A204.1 (cell line): ENCODE data around the gene SLC25A44.

Source experiments
- FAIRE-seq: peaks from 2 replicates; lab custom pipeline; 2012; peaks lifted over from hg19 to GRCh38; lab: Jason Lieb, UNC

SLC25A44 gene

DNA sequence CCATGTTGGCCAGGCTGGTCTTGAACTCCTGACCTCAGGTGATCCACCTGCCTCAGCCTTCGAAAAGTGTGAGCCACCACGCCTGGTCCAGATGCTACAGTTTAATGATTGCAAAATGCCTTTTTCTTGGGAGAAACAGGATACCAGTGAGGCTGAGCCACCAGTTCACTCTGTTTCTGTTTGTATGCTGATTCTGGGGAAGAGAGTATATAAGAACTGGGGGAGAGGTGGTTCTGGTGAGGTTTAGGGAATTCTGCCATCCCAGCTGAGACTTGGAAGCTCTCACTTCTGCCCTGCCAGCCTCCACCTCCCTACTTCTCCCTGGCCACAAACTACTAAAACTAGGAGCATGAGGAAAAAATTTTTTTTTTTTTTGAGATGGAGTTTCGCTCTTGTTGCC is 10.8 kb downstream of the SLC25A44 start:
- FAIRE-seq = no peak

DNA sequence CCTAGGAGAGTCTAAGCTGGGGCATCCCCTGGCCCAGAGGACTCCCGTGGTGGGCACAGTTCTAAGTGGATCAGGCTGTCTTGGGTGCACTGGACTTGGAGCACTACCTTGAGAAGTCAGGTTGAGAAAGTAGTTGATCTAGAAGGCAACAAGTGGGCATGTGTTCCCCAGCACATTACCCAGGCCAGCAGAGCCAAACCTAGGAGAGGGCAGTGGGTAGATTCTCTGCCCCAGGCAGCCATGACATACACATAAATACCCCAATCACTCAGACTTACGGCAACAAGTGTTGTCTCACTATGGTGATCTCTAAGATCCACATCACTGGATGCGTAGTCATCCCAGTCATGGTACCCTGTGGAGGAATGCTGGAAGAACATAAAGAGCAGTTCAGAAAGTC is 17.3 kb downstream of the SLC25A44 start:
- no peak for FAIRE-seq

DNA sequence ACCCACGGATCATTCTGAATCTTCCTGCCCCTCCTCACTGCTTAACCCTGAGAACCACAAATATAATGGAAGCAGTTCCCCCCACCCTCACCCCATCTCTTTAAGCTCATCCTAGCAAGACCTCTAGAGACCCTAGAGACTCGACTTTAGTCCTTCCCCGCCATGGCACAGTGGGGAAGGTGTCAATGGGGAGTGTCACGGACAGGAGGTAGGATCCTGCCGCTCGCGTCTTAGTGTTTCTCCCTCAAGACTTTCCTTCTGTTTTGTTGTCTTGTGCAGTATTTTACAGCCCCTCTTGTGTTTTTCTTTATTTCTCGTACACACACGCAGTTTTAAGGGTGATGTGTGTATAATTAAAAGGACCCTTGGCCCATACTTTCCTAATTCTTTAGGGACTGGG is 18.2 kb downstream of the SLC25A44 start:
- no peak for FAIRE-seq

DNA sequence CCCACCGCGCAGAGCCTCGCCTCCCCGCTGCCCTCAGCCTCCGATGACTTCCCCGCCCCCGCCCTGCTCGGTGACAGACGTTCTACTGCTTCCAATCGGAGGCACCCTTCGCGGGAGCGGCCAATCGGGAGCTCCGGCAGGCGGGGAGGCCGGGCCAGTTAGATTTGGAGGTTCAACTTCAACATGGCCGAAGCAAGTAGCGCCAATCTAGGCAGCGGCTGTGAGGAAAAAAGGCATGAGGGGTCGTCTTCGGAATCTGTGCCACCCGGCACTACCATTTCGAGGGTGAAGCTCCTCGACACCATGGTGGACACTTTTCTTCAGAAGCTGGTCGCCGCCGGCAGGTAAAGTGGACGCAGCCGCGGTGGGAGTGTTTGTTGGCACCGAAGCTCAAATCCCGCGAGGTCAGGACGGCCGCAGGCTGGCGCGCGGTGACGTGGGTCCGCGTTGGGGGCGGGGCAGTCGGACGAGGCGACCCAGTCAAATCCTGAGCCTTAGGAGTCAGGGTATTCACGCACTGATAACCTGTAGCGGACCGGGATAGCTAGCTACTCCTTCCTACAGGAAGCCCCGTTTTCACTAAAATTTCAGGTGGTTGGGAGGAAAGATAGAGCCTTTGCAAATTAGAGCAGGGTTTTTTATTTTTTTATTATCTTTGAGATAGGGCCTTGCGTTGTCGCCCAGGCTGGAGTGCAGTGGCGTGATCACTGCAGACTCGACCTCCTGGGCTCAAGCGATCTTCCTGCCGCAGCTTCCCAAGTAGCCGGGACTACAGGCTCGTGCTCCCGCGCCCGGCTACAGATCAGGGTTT is 19.1 kb downstream of the SLC25A44 start, which contains the start of gene PMF1:
TSS of gene PMF1 (plus strand) at position 175 of the 811 bp plus-strand sequence. CDS start at position 184, 9 bp downstream.
- FAIRE-seq = no peak

DNA sequence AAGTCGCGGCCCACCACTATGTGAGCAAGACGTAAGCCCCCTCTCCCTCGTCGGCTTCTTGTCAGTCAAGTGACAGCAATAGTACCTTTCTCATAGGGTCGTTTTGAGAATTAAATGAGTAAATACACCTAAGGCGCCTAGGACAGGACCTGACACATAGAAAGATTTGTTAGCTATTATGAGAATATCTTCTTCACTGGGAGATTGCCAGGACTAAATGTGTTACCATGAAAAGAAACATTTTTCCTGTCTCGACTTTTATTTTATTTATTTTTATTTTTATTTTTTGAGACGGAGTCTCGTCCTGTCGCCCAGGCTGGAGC is 19.7 kb downstream of the SLC25A44 start:
- FAIRE-seq = no peak

DNA sequence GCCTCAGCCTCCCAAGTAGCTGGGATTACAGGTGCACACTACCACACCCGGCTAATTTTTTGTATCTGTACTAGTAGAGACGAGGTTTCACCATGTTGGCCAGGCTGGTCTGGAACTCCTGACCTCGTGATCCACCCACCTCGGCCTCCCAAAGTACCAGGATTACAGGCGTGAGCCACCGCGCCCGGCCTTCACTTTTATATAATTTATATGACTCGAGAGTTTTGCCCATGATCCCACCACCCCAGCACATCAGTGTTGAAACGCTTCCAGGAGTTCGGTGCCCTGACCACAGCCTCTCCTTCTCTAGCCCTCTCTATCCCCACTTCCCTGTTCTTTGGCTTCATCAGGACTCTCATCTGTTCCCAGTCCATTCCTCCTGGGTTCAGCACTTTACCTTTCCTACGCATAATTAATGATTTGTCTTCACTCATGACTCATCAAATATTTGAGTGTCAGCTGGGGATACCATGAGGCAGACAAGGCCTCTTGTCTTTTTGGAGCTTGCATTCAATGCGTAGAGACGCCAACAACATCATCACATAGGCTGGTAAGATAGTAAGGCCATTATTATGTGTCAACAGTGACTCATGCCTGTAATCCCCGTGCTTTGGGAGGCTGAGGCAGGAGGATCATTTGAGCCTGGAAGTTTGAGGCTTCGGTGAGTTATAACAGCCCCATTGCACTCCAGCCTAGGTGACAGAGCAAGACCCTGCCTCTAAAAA is 20.3 kb downstream of the SLC25A44 start:
- FAIRE-seq = no peak

DNA sequence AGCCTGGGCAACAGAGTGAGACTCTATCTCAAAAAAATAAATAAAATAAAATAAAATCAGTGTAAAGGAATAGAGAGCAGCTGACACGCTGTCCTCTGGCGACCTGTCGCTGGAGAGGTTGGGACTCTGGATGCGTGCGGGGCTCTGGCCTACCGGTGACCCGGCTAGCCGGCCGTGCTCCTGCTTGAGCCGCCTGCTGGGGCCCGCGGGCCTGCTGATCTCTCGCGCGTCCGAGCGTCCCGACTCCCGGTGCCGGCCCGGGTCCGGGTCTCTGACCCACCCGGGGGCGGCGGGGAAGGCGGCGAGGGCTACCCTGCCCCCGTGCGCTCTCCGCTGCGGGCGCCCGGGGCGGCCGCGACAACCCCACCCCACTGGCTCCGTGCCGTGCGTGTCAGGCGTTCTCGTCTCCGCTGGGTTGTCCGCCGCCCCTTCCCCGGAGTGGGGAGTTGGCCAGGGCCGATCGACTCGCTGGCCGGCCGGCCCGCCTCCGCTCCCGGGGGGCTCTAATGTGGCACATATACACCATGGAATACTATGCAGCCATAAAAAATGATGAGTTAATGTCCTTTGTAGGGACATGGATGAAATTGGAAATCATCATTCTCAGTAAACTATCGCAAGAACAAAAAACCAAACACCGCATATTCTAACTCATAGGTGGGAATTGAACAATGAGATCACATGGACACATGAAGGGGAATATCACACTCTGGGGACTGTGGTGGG is 22.6 kb downstream of the SLC25A44 start:
- FAIRE-seq = peak; percentile 97

DNA sequence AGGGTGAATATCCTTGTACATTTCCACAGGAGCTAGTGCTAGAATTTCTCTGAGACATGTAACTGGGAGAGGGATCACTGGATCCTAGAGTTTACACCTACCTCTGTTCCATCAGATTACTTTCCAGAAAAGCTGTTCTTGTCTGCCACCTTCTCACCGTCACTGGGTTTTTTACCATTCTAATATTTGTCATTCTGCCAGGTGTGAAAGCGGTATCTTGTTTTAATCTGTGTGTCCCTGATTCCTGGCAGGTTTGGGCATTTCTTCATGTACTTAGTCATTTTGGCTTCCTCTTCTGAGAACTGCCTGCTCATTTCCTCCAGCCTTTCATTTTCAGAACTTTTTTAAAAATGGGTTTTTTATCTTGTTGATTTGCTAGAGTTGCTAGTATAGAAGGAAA is 24.0 kb downstream of the SLC25A44 start:
- no peak for FAIRE-seq

DNA sequence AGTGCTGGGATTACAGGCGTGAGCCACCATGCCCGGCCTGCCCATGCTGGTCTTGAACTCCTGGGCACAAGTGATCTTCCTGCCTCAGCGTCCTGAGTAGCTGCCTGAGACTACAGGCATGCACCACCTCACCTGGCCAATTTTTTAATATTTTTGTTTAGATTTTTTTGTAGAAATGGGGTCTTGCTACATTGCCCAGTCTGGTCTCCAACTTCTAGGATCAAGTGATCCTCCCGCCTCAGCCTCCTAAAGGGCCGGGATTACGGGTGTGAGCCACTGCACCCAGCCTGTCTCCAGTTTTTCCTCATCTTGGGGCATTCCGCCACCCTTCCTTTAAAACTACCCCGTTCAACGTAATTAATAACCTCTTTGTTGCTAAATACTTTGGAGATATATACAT is 26.3 kb downstream of the SLC25A44 start:
- FAIRE-seq = no peak

DNA sequence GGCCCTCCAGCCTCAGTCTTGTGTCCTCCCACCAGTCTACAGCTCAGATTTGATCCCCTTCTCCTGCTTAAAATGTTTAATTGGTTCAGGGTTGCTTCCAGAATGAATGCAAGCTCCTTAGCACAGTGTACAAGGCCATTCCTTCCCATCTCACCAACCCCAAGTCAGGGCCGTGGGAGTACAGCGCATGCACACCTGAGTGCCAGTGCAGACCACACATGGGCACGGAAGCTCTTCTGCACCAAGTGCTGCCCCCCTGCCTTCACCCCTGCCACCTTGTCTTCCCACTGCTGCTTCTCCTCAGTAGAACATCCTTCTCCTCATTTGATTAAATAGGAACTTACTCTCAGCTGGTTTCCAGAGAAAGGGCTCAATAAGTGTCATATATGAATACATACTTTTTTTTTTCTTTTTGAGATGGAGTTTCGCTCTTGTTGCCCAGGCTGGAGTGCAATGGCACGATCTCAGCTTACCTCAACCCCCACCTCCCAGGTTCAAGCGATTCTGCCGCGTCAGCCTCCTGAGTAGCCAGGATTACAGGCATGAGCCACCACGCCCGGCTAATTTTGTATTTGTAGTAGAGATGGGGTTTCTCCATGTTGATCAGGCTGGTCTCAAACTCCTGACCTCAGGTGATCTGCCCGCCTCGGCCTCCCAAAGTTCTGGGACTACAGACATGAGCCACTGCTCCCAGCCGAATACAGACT is 28.2 kb downstream of the SLC25A44 start:
- FAIRE-seq = no peak

DNA sequence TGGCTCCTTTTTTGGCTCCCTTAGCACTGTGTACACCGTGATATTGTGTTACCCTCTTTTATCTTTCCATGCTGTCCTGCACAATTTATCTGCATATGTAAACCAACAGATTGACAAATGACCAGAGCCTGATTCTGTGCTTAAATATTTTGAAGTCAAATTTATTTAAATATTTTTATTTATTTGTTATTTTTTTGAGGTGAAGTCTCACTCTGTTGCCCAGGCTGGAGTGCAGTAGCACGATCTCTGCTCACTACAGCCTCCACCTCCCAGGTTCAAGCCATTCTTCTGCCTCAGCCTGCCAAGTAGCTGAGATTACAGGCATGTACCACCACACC is 31.7 kb downstream of the SLC25A44 start:
- FAIRE-seq = no peak

DNA sequence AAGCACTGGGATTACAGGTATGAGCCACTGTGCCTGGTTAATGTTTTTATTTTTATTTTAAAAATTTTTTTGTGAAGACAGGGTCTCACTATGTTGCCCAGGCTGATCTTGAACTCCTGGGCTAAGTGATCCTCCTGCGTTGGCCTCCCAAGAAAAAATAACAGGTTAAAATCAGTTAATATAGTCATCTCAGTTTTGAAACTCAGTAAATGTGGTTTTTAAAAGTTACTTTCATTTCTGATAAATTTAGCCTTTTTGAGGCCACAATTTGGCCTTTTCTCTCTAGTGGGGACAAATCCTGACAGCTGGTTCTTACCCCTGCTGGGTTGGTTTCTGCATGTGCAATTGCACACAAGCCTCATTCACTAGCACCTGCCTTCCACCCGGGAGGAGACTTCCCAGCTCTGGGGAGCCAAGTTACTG is 32.2 kb downstream of the SLC25A44 start:
- FAIRE-seq = no peak

DNA sequence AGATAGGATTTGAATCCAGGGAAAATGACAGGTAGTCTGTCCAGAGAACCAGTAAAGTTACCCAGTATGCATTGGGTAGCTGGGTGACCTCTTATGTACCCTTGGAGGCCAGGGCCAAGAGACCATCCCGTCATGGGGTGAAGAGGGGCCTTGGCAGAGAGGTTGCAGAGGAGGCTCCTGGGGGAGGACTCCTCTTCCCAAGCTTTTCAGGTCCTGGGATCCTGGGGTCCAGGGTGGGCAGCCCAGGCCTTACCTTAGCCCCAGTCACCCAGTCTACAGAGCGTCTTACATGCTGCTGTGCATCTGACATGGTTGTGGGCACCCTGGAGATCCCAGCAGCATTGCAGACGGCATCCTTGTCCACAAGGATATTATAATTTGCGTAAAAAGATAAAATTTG is 32.9 kb downstream of the SLC25A44 start:
- no peak for FAIRE-seq

DNA sequence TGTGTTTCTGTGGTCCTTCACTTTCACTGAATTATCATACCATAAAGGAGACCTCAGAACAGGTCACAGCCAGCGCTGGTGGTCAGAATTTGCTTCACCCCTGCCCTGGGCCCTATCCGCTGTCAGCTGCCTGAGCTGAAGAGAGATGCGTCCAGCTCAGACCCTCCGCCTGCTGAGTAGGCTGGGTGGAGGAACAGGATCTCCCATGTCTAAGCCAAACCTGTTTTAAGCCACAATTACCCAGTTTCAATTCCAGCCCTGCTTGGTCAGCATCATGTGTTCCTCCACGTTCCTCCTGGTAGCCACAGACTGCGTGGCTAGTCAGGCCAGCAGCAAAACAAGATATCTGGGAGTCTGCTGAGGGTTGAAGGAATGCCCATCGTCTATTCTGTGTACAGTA is 34.6 kb downstream of the SLC25A44 start:
- FAIRE-seq = no peak

DNA sequence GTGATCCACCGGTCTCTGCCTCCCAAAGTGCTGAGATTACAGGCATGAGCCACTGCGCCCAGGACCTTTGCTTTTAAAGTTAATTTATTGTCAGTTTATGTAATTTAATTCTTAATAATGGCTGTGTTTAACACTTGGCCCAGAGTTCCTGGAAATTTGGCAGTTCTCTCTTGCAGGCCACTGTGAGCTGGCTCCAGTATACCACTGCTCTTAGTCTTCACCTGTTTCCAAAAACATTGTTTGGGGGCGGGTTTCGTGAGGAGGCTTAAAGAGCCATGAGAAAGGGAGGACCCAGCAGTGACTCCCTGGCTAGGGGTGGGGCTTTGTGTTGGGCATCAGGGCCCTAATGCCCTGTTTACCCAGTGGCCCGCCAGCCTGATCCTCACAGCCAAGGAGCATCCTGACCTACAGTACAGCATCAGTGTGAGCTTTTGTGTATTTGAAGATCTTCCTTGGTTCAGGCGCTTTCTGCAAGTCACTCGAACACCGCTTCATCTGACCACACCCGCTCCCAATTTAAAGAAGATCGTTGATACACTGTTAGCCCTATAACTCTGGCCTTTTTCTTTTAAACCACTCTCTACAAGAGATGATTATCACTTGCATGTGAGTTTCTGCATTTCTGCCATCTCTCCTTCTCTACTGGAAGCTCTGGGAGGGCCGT is 36.0 kb downstream of the SLC25A44 start:
- FAIRE-seq = no peak

DNA sequence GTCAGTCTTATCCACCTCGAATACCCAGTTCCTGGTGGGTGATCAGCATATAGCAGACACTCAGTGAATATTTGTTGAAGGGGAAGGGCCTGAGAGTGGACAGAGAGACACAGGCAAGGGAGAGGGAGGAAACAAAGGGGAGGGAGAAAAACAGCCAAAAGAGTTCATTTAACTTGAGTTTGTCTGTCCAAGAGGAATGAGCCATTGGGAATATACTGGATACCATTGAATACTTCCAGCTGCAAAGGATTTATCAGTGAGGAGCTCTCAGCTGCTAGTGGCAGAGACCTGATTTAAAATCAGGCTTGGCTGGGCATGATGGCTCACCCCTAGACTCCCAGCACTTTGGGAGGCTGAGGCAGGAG is 36.6 kb downstream of the SLC25A44 start:
- no peak for FAIRE-seq

DNA sequence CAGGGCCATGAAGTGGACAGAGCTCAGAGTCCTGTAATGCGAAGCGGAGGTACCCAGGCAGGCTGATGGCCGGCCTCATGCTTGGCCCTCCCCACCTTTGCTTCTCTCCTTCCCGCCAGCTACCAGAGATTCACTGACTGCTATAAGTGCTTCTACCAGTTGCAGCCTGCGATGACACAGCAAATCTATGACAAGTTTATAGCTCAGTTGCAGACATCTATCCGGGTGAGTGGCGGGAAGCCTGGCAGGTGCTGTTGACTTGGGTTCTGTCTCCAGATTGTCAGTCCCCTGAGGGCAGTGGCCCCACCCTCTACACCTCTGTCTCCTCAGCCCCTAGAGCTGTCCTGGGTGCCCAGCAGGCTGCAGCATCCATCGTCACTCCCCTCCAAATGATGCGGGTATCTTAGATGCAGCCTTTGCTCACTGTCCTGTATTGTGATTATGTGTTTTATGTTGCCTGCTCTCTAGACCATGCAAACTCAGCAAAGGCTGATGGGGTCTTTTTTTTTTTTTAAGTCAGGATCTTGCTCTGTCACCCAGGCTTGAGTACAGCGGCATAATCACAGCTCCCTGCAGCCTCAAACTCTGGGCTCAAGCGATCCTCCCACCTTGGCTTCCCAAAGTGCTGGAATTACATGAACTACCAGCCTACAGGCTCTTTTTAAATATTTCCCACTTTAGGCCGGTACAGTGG is 38.4 kb downstream of the SLC25A44 start:
- no peak for FAIRE-seq

DNA sequence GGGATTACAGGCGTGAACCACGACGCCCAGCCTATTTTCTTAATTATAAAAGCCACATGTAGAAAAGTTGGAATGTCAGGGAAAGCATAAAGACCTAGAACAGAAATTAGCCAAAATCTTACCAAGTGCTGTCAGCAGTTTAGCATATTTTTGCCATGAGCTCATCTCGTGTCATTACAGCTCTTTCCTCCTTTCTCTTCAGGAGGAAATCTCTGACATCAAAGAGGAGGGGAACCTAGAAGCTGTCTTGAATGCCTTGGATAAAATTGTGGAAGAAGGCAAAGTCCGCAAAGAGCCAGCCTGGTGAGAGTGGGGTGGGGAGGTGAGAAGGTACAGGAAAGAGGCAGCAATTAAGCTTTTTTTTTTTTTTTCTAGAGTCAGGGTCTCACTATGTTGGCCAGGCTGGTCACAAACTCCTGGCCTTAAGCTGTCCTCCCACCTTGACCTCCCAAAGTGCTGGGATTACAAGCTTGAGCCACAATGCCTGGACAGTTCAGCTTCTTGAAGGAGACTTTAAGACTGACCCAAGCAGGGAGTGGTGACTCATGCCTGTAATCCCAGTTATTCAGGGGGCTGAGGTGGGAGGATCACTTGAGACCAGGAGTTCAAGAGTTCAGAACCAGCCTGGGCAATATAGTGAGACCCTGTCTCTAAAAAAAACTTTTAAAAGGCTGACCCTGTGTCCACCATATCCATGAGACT is 39.7 kb downstream of the SLC25A44 start:
- no peak for FAIRE-seq

DNA sequence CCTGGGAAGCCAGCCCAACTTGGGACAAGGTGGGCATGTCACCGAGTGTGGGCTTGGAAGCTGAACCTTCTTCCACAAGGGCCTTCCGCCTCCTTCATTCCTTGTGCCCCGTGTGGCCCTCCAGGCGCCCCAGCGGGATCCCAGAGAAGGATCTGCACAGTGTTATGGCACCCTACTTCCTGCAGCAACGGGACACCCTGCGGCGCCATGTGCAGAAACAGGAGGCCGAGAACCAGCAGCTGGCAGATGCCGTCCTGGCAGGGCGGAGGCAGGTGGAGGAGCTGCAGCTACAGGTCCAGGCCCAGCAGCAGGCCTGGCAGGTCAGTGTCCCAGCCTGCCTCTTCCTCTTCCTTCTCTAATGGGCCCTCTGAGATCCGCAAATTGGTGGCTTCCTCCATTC is 42.3 kb downstream of the SLC25A44 start:
- FAIRE-seq = no peak

DNA sequence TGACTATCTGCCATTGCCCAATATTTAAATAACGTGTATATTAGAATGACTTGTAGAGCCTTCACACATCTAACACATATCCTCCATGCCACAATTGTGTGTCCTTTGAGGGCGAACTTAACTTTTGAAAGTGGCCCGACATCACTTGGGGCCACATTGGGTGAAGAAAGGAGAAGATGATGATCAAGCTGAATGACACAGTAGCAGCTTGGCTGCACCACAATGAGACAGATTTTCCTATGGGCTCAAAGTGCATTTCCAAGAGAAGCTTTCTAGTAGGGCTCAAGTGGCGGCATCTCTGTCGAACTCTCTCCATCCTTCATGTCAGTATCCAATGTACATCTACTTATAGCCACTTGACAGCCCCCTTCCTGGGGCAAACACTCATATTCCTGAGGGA is 44.3 kb downstream of the SLC25A44 start:
- no peak for FAIRE-seq

DNA sequence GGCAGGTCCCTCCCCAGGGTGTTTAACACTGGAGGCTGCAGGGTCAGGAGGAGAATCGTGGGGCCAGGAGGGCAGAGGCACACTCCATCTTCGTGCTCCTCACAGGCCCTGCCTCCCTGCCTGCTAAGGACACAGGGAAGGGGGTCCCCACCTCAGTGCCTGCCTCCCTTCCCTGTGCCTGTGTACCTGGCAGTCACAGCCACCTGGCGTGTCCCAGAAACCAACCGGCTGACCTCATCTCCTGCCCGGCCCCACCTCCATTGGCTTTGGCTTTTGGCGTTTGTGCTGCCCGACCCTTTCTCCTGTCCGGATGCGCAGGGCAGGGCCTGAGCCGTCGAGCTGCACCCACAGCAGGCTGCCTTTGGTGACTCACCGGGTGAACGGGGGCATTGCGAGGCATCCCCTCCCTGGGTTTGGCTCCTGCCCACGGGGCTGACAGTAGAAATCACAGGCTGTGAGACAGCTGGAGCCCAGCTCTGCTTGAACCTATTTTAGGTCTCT is 47.5 kb downstream of the SLC25A44 start:
- no peak for FAIRE-seq
